Immature natural killer cell (primary cell): ENCODE data around the gene FBXL20. TPM values are rescaled to one million over a fixed set of nuclear protein-coding genes. Genes with fewer than 3 reads are reported as not detected.

Experiments
- DNase-seq, 3 donors: peaks; one replicate each; pipeline ENCODE4 v3.0.0; 2022; ENCODE audit warnings: mixed read lengths in 1 of 3
- H3K27ac Mint-ChIP-seq, 6 donors: one replicate each; pipeline ENCODE4 v1.8.0; 2020; ENCODE audit warnings: mixed read lengths in 6 of 6, mild to moderate bottlenecking in 5 of 6, inconsistent platforms in 4 of 6, moderate library complexity in 3 of 6
- H3K27me3 Mint-ChIP-seq, 3 donors: one replicate each; pipeline ENCODE4 v1.8.0; 2020 to 2021; ENCODE audit warnings: low read depth in 3 of 3, mild to moderate bottlenecking in 3 of 3, mixed read lengths in 3 of 3, moderate library complexity in 3 of 3, inconsistent platforms in 1 of 3
- H3K36me3 Mint-ChIP-seq, 3 donors: one replicate each; pipeline ENCODE4 v1.8.0; 2020; ENCODE audit warnings: mixed read lengths in 3 of 3, inconsistent platforms in 2 of 3, mild to moderate bottlenecking in 2 of 3
- H3K4me1 Mint-ChIP-seq, 2 donors: one replicate each; pipeline ENCODE4 v1.8.0; 2020; ENCODE audit warnings: inconsistent platforms in 2 of 2, mild to moderate bottlenecking in 2 of 2, mixed read lengths in 2 of 2, moderate library complexity in 1 of 2
- H3K4me3 Mint-ChIP-seq, 5 donors: one replicate each; pipeline ENCODE4 v1.8.0; 2020; ENCODE audit warnings: mild to moderate bottlenecking in 5 of 5, mixed read lengths in 5 of 5, inconsistent platforms in 3 of 5, moderate library complexity in 3 of 5
- H3K9me3 Mint-ChIP-seq, 6 donors: one replicate each; pipeline ENCODE4 v1.8.0; 2020; ENCODE audit warnings: mild to moderate bottlenecking in 6 of 6, mixed read lengths in 6 of 6, inconsistent platforms in 4 of 6, moderate library complexity in 3 of 6
- polyA plus RNA-seq, 3 donors: library from polyadenylated mRNA; unstranded; fragments of 300-500 nt; fragmentation: Illumina TruSeq; gene quantifications; one replicate each; pipeline ENCODE4 v1.2.3, GENCODE V29; 2021

The FBXL20 gene
- polyA plus RNA-seq, 3 donors from 2014 or later = 0.55 to 4.9 (median 2.4) TPM

DNA sequence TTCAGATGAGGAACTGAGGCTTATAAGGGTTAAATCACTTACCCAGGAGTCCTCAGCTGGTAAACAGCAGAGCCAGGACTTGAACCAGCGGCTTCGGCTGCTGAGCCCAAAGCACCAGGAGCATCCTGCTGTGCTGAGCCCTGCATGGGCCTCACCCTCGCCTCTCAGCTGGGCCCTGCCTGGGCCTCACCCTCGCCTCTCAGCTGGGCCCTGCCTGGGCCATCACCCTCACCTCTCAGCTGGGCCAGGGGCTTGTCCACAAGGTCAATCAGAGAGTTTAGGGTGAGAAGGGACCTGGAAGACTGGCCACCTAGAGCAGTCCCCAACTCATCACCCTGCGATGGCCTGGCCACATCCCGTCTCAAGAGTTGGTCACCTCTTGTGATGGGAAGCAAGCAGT, 179.9 kb downstream of the FBXL20 start:
- Mint-ChIP-seq H3K36me3 (no peaks in the 10 kb centered on the region), H3K27me3 (peaks cover 13 to 16% (median 15%) of the 10 kb centered on the region in 3 donors), H3K27ac (no peak overlapping the region), H3K9me3 (no peaks in the 10 kb centered on the region), H3K4me1 (peaks cover 6 to 13% of the 10 kb centered on the region in 2 donors), H3K4me3 (no peak overlapping the region)
- no peak for DNase-seq

DNA sequence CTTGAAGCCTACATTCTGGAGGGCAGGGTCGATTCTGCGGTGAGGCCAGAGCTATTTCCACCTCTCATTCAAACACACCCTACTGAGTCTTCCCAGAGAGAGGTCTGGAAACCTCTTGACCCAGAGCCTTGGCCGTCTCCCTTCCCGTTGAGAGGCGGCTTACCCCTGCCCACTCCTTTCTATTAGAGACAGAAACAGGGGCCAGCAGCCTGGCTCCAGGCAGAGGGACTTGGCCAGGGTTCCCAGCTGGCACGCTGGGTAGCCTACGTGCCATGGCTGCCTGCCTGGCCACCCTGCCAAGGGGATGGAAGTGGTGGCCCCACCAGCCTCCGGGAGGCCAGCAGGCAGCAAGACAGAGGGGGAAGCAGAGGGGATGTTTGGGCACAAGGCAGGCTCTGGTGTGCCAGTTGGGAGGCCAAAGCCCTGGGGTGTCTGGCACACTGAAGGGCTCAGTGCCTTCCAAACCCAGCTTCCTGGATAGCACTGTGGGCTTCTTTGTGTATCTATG, 181.7 kb downstream of the FBXL20 start:
- DNase-seq = no peak
- Mint-ChIP-seq H3K4me3 (no peak overlapping the region), H3K4me1 (peaks cover 0 to 8% of the 10 kb centered on the region in 2 donors), H3K36me3 (no peaks in the 10 kb centered on the region), H3K27me3 (peaks cover 9 to 12% (median 10%) of the 10 kb centered on the region in 3 donors), H3K27ac (no peak overlapping the region), H3K9me3 (no peaks in the 10 kb centered on the region)

DNA sequence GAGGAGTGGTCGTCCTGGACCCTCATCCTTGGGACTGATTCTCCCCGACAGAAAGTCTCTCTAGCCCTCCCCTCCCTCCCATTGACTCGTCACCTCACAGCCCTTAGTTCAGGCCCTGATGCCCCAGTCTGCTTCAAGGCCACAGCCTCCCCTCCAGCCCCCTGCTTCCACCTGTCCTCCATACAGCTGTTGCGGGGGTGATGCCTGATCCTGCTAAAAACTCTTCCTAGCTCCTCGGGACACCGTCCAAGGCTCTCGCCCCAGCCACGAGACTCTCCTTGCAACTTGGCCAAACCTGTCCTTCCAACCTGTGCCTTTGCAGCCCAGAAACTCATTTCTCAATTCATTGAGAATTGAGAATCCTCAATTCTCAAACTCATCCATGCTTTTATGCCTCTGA, 182.5 kb downstream of the FBXL20 start:
- Mint-ChIP-seq H3K27ac (peak overlapping the region in 1 of 6 donors; percentile 25), H3K9me3 (no peaks in the 10 kb centered on the region), H3K27me3 (peaks cover 7 to 10% (median 10%) of the 10 kb centered on the region in 3 donors), H3K36me3 (no peaks in the 10 kb centered on the region), H3K4me3 (no peak overlapping the region), H3K4me1 (peaks cover 0 to 3% of the 10 kb centered on the region in 2 donors)
- no peak for DNase-seq

DNA sequence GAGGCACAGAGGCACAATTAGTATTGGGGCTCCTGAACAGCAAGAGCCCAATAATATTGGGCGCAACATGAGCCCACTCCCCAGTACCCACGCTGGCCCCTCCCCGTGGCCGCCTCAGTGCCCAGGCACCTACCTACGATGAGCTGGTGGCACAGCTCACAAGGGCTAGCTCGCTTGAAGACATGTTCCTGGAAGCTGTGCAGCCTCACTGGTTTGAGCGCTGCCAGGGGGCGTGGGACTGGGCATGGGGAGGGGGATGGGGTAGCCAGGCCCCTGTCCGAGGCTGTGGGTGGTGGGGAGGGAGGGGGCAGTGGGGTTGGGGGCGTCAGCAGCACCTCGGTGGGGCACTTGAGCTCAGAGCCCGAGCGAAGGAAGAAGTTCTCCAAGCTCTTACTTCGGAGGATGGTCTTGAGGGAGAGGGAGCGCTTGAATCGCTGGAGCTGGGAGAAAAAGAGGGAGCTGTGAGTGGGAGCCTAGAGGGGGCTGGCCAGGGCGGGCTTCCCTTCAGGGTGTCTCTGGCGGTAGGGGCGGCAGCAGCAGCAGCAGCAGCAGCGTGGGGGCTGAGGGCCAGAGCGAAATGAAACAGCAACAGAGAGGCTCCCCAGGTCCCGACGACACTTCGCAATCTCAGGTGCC, 183.6 kb downstream of the FBXL20 start:
- no peaks in the 10 kb centered on the region for H3K9me3 Mint-ChIP-seq
- no peaks in the 10 kb centered on the region for H3K36me3 Mint-ChIP-seq
- DNase-seq = no peak
- H3K27ac Mint-ChIP-seq = no peak overlapping the region
- no peak overlapping the region for H3K4me3 Mint-ChIP-seq
- H3K4me1 Mint-ChIP-seq = no peaks in the 10 kb centered on the region
- peaks cover 5 to 6% (median 5%) of the 10 kb centered on the region in 3 donors for H3K27me3 Mint-ChIP-seq

DNA sequence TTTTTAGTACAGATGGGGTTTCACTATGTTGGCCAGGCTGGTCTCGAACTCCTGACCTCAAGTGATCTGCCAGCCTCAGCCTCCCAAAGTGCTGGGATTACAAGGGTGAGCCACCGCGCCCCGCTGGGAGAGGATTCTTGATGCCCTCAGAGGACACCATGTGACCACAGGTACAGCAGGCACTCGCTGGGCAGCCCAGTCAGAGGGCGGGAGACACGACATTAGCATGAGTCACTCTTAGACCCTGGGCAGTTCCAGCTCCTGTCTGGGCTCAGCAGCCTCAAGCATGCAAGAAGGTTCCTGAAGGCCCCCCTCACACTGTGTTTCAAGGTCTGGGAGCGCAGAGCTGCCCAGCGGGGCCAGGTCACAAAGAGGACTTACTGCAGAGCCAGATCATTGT, 187.6 kb downstream of the FBXL20 start:
- DNase-seq = no peak
- H3K36me3 Mint-ChIP-seq = no peaks in the 10 kb centered on the region
- no peak overlapping the region for H3K4me3 Mint-ChIP-seq
- no peak overlapping the region for H3K27ac Mint-ChIP-seq
- H3K9me3 Mint-ChIP-seq = no peaks in the 10 kb centered on the region
- peaks cover 0 to 4% of the 10 kb centered on the region in 2 donors for H3K4me1 Mint-ChIP-seq
- H3K27me3 Mint-ChIP-seq = peaks cover 2 to 6% (median 6%) of the 10 kb centered on the region in 3 donors

DNA sequence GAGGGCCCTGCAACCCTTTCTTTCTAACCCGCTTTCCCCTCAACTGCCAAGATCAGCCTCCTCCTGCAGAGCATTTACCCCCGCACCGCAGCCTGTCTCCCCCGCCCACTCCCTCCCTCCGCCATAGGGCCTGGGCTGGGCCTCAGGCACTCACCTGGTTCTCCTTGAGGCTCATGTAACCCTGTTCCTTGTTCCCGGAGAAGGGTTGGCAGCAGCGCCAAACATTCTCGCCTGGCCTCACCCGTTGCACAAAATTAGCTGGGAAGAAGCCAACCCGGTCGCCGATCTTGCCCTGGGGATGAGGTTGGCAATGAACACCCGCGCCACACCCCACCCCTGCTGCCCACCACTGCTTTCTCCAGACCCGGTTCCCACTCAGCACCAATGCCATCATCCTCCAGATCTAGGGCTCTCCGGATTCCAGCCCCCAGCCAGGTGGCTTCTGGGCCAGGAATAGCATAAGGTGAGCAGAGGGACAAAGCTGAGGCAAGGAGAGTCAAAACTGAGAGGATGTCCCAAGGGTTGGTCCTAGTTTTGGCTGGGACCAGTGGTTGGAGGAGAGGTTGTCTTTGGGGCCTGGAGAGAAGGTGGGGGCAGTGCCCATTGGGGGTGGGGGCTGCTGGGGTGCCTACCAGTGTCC, 188.5 kb downstream of the FBXL20 start:
- H3K27ac Mint-ChIP-seq = no peak overlapping the region
- no peak for DNase-seq
- no peak overlapping the region for H3K4me3 Mint-ChIP-seq
- H3K36me3 Mint-ChIP-seq = no peaks in the 10 kb centered on the region
- peaks cover 2 to 7% (median 5%) of the 10 kb centered on the region in 3 donors for H3K27me3 Mint-ChIP-seq
- peaks cover 0 to 4% of the 10 kb centered on the region in 2 donors for H3K4me1 Mint-ChIP-seq
- no peaks in the 10 kb centered on the region for H3K9me3 Mint-ChIP-seq

DNA sequence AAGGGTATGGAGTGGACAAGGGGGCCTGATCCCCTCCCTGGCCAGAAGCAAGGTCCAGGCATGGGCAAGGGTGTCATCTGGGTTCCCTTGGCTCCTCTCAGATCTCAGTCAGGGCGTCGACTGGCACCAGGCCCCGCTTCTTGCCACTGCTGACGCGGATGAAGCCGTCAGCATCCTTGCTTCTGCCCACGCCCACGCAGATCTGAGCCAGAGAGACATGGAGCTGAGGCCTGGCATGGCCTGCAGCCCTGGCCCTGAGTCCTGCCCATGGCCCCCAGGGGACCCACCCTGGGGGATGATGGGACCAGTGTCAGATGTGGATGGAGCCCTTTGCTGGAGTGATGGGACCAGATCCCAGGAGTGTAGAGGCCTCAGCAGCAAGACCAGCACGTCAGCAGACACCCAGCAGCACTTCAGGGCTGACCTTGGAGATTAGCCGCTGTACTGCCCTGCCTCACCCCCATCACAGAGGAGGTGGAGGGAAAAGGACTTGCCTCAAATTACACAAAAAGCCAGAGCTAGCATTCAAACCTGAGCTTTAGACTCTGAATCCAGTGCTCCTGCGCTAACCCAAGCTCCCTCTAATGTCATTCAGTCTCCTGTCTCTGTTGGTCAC, 189.1 kb downstream of the FBXL20 start:
- Mint-ChIP-seq H3K4me1 (peaks cover 0 to 4% of the 10 kb centered on the region in 2 donors), H3K27me3 (peaks cover 2 to 7% (median 5%) of the 10 kb centered on the region in 3 donors), H3K4me3 (no peak overlapping the region), H3K9me3 (no peaks in the 10 kb centered on the region), H3K27ac (no peak overlapping the region), H3K36me3 (no peaks in the 10 kb centered on the region)
- no peak for DNase-seq

DNA sequence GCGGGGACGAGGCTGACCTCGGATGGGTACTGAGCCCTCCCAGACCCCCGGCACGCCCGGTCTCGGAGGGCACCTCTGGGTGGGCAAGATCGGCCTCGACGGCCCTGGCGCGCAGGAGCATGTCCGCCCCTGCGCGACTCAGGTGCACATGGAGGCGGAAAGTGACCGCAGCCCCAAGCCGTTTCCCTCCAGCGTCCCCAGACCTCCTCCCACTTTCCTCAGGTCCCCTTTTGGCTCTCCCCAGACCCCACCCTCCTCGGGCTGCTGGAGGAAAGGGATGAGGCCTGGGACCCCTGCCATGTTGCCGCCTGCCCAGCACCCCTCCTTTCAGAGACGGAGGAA, 191.4 kb downstream of the FBXL20 start:
- Mint-ChIP-seq H3K4me3 (peak overlapping the region in 4 of 5 donors; percentile 54 to 64 (median 58)), H3K9me3 (no peaks in the 10 kb centered on the region), H3K36me3 (peaks cover 0 to 1% (median under 1%) of the 10 kb centered on the region in 3 donors), H3K4me1 (peaks cover 0 to 7% of the 10 kb centered on the region in 2 donors), H3K27me3 (peaks cover 0 to 7% (median 5%) of the 10 kb centered on the region in 3 donors), H3K27ac (peak overlapping the region in 1 of 6 donors; percentile 60)
- no peak for DNase-seq

DNA sequence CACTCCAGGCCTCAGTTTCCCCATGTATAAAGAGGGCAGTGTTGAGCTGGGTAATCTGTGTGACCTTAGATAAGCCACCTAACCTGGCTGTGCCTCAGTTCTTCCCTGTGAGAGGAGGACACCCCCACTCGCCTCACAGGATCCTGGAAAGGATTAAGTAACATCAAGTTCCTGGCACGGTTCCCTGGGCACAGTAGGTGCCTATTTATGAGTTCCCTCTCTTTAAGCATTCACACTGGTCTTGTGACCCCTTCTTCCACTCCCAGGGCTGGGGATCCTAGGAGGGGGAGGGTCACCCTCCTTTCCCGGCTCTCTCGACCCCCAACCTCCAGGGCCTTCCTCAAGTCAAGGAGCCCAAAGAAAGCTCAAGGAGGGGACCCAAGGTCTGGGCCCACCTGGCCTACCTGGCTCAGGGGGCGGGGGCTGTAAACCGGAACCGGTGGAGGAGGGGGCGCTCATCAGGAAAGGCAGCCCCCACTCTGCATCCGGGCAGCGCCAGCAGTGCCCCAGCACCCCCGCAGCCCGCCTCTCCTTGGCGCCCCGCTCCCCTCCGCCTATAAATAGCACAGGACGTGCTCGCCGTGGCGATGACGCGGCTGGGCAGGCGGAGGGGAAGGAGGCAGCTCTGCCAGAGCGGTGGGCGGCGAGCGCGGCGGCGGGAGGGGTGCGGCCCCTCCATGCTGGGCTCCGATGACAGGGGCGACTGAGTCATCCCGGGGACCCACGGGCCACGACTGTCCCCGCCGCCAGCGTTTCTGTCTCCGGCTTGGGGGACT, 191.9 kb downstream of the FBXL20 start:
- DNase-seq = peak; percentile 57 to 66 (median 61)
- Mint-ChIP-seq H3K4me1 (peaks cover 0 to 7% of the 10 kb centered on the region in 2 donors), H3K36me3 (peaks cover 0 to 7% (median 6%) of the 10 kb centered on the region in 3 donors), H3K27me3 (peaks cover 0 to 7% (median 5%) of the 10 kb centered on the region in 3 donors), H3K4me3 (peak overlapping the region in 2 of 5 donors; percentile 10 to 64), H3K9me3 (no peaks in the 10 kb centered on the region), H3K27ac (no peak overlapping the region)

DNA sequence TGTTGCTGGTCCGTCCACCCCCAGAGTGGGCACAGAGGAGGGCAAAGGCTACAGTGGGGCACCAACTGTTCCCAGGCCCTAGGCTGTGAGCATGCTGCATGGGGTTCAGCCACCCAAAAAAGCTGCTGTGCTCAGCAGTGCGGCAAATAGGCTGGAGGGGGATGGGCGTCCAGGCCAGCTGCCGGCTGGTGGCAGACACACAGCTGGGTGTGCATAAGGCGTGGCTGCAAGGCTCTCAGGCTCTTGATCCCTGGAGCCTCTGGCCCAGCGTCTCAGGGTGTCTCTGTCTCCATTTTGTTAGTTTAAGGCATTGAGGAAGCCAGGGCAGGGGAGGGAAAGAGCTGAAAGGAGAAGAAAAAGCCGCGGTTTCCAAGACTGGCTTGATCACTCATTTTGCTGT, 192.5 kb downstream of the FBXL20 start:
- H3K4me1 Mint-ChIP-seq = peaks cover 0 to 8% of the 10 kb centered on the region in 2 donors
- H3K4me3 Mint-ChIP-seq = no peak overlapping the region
- no peak overlapping the region for H3K27ac Mint-ChIP-seq
- H3K9me3 Mint-ChIP-seq = no peaks in the 10 kb centered on the region
- no peak for DNase-seq
- peaks cover 0 to 12% (median 6%) of the 10 kb centered on the region in 3 donors for H3K36me3 Mint-ChIP-seq
- peaks cover 0 to 7% (median 5%) of the 10 kb centered on the region in 3 donors for H3K27me3 Mint-ChIP-seq

DNA sequence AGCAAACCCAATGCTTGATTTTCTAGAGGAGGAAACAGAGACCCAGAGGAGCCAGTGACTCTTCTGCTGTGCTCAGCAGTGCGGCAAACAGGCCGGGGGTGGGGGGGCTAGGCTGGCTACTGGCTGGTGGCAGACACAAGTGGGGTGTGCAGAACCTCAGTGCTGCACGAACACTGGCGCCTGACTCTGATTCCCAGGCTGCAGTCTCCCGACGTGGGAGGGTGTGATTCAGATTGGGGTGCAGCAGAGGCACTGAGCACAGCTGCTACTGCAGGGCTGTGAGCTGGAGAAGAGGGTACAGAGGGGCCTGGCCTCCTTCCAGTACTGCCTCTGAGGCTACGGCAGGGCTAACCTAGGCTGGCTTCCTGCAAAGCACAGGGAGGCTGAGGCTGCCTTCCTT, 193.3 kb downstream of the FBXL20 start:
- H3K27me3 Mint-ChIP-seq = peaks cover 0 to 6% (median 5%) of the 10 kb centered on the region in 3 donors
- H3K36me3 Mint-ChIP-seq = peaks cover 5 to 18% (median 6%) of the 10 kb centered on the region in 3 donors
- peaks cover 0 to 12% of the 10 kb centered on the region in 2 donors for H3K4me1 Mint-ChIP-seq
- no peaks in the 10 kb centered on the region for H3K9me3 Mint-ChIP-seq
- H3K4me3 Mint-ChIP-seq = no peak overlapping the region
- DNase-seq = no peak
- H3K27ac Mint-ChIP-seq = no peak overlapping the region

DNA sequence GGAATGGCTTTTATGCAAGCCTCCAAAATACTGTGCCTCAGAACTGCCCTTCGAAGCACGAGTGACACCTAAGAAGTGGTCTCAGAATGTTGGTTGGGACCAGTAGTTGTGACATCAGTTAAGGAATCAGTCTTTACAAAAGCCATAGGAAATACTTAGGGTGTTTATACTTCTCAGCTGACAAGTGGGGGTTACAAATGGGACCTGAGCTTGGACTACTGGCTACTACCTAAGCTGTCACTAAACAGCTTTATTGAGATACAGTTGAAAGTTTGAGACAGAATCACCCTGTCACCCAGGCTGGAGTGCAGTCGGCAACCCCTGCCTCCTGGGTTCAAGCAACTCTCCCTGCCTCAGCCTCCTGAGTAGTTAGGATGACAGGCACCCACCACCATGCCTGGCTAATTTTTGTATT, 196.3 kb downstream of the FBXL20 start:
- DNase-seq = no peak
- no peak overlapping the region for H3K4me3 Mint-ChIP-seq
- peaks cover 13 to 31% (median 15%) of the 10 kb centered on the region in 3 donors for H3K36me3 Mint-ChIP-seq
- peaks cover 7 to 11% (median 7%) of the 10 kb centered on the region in 3 donors for H3K27me3 Mint-ChIP-seq
- peaks cover 25 to 33% of the 10 kb centered on the region in 2 donors for H3K4me1 Mint-ChIP-seq
- H3K27ac Mint-ChIP-seq = peak overlapping the region in 2 of 6 donors; percentile 7 to 74
- no peaks in the 10 kb centered on the region for H3K9me3 Mint-ChIP-seq

DNA sequence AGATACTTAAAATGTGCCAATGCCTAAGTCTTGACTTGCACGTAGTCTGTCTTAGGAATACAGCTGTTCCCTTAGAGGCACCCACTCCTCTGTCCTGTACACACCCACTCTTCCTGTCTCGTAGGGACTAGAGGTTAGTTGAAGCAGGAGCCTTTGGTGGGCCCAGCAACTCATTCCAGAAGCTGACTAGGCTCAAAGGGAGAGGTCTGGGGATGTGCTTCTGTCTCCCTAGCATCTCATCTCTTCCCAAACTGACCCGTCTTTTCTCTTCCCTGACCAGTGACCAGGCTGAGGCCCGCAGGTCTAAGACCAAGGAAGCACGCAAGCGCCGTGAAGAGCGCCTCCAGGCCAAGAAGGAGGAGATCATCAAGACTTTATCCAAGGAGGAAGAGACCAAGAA, 197.2 kb downstream of the FBXL20 start:
- H3K4me1 Mint-ChIP-seq = peaks cover 34 to 40% of the 10 kb centered on the region in 2 donors
- no peaks in the 10 kb centered on the region for H3K9me3 Mint-ChIP-seq
- peaks cover 9 to 16% (median 12%) of the 10 kb centered on the region in 3 donors for H3K27me3 Mint-ChIP-seq
- H3K4me3 Mint-ChIP-seq = no peak overlapping the region
- peak overlapping the region in 3 of 6 donors; percentile 41 to 55 (median 46) for H3K27ac Mint-ChIP-seq
- no peak for DNase-seq
- H3K36me3 Mint-ChIP-seq = peaks cover 13 to 31% (median 15%) of the 10 kb centered on the region in 3 donors
